ENCODE measurements around the gene TYSND1.
"Not testable (repeated sequence)": the region's sequence is repeated elsewhere in the genome, so short reads cannot be mapped to it uniquely, and the experiment has no call there.

TYSND1 gene, protein sequence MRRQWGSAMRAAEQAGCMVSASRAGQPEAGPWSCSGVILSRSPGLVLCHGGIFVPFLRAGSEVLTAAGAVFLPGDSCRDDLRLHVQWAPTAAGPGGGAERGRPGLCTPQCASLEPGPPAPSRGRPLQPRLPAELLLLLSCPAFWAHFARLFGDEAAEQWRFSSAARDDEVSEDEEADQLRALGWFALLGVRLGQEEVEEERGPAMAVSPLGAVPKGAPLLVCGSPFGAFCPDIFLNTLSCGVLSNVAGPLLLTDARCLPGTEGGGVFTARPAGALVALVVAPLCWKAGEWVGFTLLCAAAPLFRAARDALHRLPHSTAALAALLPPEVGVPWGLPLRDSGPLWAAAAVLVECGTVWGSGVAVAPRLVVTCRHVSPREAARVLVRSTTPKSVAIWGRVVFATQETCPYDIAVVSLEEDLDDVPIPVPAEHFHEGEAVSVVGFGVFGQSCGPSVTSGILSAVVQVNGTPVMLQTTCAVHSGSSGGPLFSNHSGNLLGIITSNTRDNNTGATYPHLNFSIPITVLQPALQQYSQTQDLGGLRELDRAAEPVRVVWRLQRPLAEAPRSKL

DNA sequence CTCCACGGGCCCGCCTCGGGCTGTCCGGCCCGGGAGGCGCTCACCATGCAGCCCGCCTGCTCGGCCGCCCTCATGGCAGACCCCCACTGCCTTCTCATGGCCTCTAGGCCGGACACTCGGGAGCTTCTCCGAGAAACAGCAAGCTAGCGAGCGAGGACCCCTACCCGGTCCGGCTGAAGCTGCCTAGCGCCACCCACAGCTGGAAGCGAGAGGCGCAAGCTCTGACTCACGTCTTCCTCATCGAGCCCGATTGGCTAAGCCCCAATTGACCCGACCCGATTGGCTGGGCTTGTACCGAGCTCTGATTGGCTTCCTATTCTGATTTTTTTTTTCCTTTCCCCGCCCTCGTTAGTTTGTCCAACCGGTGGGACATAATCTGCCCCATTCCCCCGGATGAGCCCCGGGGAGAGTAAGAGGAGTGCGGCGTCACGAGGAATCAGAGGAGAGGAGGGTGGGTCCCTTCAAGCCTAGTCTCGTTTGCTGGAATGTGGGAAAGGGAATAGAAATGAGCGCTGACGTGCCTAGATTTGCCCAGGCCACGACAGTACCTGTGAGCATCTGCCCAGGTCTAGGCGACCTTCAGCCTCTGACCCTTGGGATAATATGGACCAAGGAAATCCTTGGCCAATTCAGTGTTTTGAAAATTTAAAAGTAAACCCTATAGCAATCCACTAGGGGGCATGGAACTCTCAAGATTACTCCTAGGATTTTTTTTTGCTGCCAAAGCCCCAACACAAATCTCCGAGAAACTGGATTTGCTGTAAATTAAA is at the start of gene TYSND1:
Gene TYSND1, minus strand, starts transcription at position 212 of the 770 bp plus-strand sequence. Its CDS starts 114 bp downstream, at position 98.
- peak; percentile 97 for DNase-seq (ENCODE audit: low spot score)

DNA sequence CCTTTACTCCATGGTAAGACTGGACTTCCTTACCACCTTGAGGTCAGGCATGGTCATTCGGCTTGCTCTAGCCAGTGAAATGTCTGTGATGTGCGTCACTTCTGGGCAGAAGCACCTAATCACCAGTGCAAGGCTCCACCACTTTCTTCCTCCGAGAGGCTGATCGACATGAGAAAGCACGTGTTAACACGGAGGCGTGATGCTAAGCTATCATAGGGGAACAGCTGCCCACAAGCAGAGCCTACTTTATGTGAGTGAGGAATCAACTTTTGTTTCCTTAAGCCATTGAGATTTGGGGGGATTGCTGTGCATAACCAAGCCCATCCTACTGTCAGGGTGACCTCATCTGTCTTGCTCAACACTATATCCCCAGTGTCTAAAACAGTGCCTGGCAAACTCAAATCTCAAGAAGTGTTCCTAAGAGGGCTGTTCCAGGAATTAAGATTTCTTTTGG is 46.9 kb upstream of the TYSND1 start:
- no peak for DNase-seq (ENCODE audit: low spot score)

DNA sequence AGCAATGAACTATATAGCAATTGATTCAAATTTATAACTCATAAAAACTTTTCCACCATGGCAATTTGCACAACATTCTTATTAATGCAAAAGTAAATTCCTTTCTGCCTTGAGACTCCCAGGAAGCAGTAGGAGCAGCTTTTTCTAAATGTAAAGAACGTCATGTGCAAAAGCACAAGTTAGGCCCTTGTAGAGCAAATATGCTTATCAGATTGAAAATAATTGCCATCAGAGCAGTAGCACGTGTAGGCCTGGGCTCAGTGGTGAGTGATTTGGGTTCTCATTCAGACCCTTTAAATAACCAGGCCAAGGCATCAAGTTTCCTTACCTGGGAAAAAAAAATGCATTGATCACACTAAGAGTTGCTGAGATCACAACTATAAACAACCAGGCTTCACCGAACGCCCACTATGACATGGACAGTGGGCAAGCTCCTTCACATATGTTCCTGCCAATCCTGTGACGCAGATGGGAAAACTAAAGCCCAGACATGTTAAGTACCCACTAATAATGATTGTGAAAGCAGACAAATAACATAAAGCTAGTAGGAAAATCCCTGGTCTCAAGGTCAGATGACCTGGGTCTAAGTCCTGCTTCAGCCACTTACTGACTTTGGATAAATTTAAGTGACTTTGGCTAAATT is 45.9 kb upstream of the TYSND1 start:
- DNase-seq (ENCODE audit: low spot score) = no peak

DNA sequence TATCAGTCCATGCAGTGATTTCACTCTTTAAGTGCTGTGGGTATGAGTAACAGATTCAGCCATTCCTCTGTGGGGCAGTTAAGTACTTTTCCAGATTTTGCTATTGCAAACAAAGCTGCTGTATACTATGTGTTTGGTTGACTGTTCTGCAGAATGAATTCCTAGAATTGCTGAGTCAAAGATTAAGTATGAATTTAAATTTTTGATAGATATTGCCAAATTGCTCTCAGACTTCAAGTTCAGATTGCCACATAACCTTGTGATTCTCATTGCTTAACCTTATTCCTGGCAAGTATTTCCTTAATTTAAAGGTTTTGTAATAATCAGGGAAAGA is 45.4 kb upstream of the TYSND1 start:
- DNase-seq (ENCODE audit: low spot score) = no peak

DNA sequence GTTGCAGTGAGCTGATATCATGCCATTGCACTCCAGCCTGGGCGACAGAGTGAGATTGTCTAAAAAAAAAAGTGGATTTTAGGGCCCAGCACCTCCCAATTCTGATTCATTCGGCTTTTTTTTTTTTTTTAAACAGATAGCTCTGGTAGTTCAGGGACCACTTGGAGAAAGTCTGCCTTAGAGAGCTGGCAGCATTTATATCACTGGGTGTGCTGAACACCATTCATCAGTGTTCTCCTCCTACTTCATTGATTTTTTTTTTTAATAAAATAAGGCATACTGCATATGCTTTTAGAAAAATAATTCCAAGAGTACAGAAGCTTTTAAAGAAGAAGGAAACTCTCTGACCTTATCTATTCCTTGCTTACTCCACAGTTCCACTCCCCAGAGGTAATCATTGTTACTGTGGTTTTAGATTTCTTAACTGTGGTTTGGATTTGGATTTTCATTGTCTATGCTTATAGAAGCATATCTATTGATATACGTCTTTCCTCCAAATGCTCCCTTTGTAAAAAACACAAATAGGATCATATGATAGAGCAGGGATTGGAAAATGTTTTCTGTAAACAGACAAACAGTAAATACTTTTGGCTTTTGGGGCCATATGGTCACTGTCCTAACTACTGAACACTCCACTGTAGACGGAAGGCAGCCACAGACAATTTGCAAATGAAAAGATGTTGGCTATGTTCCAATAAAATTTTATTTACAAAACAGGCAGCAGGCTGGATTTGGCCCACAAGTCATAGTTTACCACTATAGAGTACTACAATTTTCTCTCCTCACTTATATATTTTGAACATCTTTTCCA is 44.9 kb upstream of the TYSND1 start:
- no peak for DNase-seq (ENCODE audit: low spot score)

DNA sequence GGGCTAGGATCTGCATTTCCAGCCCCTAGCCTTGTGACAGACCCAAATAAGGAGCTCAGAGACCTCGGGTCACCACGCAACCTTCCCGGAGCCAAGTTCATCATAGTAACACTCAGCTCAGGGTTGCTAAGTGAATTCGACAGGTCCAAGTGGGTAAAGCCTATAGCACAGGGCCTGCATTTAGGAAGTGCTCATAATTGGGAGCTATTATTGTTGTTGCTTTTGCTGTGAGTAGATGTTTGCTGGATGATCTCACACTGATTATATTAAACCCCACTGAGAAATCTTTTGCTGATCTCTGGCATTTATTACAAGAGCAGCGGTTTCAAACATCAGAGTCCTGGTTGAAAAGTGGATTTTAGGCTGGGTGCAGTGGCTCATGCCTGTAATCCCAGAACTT is 44.1 kb upstream of the TYSND1 start:
- DNase-seq (ENCODE audit: low spot score) = no peak

DNA sequence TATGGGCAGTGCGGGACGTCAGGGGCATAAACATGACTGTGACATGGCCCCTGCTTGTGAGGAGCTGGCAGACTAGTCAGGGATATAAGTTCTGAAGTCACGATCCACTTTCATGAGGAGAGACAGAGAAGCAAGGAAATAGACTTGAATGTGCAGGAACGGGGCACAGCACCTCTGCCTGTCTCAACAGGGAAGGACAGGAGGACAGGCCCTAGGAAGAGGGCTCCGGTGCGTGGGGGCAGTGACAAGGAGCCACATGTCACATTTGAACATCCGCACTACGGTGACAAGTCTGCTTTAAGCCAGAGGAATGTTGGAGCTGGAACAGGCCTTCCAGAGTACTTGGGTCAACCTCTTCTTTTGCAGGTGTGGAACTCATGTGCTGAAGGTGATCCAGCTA is 43.6 kb upstream of the TYSND1 start:
- DNase-seq (ENCODE audit: low spot score) = no peak

DNA sequence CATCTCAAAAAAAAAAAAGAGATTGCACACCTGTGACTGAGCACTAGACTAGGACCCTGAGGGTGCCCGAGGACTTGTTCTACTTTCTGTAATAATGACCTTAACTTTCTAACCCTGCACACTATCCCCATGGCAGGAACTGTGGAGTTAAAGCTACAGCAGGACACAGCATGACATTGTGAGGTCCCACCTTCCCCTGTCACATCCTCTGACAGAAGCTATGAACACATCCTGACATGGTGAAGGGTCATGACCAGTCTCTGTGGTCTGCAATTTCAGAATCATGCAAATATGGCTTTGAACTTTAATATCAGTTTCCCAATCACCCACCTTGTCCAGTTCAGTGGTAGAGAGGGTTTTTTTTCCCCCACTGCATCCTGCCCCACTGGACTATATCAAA is 42.3 kb upstream of the TYSND1 start:
- no peak for DNase-seq (ENCODE audit: low spot score)

DNA sequence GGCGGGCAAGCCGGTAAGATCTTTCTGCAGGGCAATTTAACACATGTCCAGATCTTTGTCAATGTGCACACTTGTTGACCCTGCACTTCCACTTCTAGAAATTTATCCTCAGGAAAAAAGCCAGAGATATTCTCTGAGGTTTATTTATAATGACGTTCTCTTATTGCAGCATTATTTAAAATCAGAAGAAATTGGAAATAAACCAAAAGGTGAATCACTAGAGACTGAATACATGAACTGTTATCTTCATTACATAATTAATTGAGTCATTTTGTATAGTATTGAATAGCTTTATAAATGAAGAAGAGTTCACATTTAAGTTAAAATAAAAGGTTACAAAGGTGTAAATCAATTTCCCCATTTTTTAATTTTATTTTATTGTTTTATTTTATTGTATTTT is 40.1 kb upstream of the TYSND1 start:
- DNase-seq (ENCODE audit: low spot score) = no peak

DNA sequence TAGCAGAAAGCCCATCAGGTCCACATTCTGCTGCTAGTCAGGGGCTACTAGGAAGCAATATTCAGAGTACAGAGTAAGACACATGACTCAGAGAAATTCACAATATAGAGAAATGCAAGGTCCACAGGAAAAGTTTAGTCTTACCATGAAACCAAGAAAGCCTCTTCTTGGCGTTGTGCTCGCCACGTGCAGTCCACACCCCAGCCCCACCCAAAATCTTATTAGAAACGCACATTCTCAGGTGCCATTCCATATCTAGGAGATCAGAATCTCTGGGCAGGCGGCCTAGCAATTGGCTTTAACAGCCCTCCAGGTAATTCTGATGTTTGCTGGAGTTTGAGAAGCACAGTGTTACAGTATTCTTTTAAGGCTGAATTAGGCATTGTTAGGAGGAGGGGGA is 39.6 kb upstream of the TYSND1 start:
- DNase-seq (ENCODE audit: low spot score) = no peak

DNA sequence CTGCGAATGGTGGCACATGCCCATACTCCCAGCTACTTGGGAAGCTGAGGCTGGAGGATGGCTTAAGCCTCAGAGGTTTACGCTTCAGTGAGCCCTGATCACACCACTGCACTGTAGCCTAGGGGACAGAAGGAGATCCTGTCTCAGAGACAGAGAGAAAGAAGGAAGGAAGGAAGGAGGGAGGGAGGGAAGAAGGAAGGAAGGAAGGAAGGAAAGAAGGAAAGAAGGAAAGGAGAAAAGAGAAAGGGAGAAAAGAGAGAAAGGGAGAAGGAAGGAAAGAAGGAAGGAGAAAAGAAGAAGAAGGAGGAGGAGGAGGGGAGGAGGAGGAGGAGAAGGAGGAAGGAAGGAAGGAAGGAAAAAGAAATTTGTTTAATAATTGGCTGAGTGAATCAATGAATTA is 36.8 kb upstream of the TYSND1 start:
- no peak for DNase-seq (ENCODE audit: low spot score)

DNA sequence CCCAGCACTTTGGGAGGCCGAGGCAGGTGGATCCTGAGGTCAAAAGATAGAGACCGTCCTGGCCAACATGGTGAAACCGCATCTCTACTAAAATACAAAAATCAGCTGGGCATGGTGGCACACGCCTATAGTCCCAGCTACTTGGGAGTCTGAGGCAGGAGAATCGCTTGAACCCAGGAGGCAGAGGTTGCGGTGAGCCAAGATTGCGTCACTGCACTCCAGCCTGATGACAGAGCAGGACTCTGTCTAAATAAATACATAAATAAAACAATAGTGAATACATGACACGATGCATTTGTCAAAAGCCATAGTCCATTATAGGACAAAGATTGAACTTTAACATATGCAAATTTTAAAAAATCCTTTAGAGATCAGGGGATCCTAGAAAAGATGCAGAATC is 32.7 kb upstream of the TYSND1 start:
- DNase-seq (ENCODE audit: low spot score) = not testable (repeated sequence)

DNA sequence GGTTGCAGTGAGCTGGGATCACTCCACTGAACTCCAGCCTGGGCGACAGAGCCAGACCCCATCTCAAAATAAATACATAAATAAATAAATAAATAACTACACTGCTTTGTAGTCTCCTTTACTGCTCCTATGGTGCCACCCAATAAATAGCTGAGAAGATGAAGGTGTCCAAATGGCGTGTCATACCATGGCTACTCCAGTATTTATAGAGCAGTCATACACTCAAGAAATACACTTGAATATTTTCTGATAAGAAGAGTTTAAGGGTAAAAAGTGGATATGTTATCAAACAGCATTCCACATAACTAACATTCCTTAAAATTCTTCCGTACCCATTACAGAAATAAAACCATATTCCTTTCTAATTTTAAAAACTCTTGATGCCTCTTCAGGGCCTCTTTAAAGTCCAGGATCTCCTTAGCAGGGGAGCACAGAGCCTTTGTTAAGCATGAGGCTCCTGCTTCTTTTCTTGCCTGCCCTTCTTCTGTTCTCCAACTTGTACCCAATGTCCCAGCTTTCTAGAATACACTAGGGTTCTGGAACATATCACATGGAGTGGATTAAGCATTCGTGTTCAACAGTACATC is 31.7 kb upstream of the TYSND1 start:
- DNase-seq (ENCODE audit: low spot score) = no peak

DNA sequence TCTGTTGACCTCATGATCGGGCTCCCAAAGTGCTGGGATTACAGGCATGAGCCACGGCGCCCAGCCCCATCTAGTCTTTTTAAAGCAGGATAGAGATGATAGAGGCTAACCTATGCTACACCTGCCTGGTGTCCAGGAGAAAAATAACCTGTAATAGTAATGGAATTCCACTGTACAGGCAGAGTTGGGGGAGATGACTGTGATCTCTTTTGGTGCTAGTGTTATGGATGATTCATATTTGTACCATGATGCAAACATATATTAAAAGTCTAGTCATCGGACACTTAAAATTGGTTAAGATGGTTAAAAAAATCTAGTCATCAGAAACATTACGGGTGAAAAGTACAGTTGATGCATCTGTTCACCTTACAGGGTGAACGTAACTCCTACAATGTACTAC is 29.9 kb upstream of the TYSND1 start:
- DNase-seq (ENCODE audit: low spot score) = no peak

DNA sequence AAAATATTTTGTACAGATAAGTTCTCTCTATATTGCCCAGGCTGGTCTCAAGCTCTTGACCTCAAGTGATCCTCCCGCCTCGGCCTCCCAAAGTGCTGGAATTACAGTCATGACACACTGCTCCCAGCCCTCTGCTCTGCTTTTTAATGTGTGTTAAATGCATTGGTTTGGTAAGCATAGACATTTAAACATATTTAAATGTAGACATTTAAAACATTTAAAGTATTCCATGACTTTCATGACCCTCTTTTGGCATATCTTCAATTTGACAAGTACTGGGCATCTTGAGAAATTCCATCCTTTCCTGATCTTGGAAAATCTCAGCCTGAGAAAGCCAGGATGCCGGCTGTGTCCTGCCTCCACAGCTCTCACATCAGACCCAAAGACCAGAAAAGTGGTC is 29.0 kb upstream of the TYSND1 start:
- no peak for DNase-seq (ENCODE audit: low spot score)

DNA sequence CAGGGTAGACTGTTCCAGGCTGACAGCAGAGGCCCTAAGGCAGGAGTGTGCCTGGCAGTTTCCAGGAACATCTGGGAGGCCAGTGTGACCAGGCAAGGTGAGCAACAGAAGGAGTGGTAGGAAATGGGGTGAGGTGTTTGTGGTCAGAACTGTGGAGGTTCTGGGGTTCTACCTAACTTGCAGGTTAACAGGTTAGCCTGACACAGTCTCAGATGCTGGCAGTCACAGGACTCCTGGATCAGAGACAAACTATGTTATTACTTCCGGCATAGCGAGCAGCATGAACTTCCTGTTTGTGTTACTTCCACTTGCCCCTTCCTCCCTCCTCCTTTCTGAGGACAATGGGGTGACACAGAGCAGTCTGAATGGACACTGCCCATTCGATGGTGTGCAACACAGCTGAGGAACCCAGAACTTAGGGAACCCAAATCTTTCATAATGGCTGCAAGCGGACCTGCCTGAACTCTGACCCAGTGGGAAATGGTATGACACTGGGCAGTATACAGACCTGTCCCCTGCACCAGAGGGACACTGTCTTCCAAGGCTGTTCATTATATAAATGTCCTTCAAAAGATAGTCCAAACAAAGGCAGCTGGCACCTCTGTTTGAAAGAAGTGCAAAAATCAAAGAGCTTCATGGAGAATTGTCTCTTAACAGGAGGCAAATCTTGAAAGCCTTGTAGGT is 27.7 kb upstream of the TYSND1 start:
- DNase-seq (ENCODE audit: low spot score) = no peak

DNA sequence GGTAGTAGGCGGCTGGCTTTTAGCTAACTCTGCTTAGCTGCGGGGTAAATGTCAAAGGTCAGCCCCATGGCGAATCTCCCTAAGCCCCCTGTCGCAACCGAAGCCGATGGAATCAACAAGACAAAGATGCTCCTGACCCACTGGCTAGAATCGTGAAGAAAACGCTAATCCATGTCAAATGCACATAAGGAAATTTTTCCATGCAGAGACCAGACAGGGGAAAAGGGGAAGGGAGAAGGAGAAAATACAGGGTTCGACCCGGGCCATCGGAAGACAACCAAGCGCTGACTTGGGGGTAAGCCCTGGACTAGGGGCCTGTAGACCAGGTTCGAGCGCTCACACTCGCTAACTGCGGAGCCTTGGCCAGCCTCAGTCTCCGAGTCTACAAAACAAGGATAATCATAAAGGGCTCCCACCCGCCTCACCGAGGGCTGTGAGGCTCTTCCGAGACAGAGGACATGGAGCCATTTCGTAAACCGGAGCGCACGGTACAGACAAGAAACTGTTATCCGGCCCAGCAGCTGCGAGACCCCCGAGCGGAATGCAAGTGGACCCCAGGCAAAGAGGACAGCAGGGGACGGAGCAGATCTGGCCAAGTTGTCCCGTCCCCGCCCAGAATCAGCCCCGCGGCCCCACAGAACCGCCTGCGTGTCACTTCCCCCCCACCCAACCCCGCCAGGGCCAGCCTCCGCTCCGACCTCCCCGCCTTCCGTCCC is 23.3 kb upstream of the TYSND1 start:
- no peak for DNase-seq (ENCODE audit: low spot score)

DNA sequence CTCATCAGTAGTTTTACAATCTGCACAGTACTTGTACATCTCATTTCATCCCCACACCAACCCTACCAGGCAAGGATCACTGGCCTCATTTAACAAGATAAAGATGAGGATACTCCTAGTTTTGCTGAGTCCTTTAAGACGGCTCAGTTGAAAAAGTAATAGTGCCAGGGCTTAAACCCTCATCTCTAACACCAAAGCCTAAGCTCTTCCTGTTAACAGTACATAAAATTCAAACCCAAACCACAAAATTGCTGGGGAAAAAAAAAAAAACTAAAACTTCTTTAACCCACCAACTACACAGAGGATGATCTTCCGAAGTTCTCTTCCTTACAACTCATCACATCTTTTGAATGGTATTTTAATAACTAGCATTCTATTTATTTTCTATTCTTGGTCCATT is 22.5 kb upstream of the TYSND1 start:
- DNase-seq (ENCODE audit: low spot score) = no peak

DNA sequence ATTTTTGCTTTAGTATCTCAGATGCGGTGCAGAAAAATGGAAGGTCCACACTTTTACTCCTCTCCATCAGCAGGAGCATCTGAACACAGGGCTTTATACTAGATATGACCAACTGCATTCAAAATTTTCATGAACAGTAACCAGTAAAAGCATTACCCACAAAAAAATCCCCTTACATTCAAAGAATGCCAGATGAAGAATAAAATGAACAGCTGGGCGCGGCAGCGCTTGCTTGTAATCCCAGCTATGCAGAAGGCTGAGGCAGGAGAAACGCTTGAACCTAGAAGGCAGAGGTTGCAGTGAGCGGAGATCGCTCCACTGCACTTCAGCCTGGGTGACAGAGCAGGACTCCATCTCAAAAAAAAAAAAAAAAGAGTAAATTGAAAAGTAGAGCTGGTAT is 20.7 kb upstream of the TYSND1 start:
- DNase-seq (ENCODE audit: low spot score) = no peak

DNA sequence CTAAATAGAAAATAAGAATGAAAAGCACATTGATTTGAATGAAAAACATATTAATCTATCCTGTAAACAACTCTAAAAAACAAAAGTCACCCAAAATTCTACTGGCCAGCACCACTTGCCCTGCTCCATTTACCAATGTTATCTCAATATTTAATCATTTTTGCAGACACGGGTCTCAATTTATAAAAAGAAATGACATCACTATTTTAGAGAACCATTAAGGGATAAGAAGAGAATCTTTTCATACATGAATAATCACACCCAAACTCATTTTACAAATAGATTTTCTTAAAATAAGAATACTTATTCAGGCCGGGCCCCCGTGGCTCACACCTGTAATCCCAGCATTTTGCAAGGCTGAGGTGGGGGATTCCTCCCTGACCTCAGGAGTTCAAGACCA is 19.9 kb upstream of the TYSND1 start:
- DNase-seq (ENCODE audit: low spot score) = no peak

All from HuH-7.5 (cell line).